ENCODE data around the gene GAL.

The GAL gene

GRCh38 chr11:68659158-68659921 lies 25.0 kb upstream of the GAL start:
- no peak for DNase-seq

- DNase-seq, result no peak
These were observed 24.1 kb upstream of the GAL start for GRCh38 chr11:68660066-68660810.

DNA sequence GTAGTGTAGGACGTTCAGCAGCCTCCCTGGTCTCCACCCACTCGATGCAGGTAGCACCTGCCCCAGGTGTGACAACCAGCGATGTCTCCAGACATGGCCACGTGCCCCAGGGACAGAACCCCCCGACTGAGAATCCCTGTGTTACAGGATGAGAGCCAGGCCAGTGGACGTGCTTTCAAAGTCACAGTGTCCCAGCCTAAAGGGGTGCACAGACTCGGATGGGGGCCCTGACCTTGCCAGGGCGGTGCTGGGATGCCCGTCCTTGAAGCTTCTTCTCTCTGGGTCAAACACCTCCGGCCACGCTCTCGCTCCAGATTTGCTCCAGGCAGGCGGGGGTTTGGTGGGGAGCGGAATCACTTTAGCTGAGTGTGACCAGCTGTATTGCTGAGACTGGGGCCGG lies 23.3 kb upstream of the GAL start:
- no peak for DNase-seq

DNA sequence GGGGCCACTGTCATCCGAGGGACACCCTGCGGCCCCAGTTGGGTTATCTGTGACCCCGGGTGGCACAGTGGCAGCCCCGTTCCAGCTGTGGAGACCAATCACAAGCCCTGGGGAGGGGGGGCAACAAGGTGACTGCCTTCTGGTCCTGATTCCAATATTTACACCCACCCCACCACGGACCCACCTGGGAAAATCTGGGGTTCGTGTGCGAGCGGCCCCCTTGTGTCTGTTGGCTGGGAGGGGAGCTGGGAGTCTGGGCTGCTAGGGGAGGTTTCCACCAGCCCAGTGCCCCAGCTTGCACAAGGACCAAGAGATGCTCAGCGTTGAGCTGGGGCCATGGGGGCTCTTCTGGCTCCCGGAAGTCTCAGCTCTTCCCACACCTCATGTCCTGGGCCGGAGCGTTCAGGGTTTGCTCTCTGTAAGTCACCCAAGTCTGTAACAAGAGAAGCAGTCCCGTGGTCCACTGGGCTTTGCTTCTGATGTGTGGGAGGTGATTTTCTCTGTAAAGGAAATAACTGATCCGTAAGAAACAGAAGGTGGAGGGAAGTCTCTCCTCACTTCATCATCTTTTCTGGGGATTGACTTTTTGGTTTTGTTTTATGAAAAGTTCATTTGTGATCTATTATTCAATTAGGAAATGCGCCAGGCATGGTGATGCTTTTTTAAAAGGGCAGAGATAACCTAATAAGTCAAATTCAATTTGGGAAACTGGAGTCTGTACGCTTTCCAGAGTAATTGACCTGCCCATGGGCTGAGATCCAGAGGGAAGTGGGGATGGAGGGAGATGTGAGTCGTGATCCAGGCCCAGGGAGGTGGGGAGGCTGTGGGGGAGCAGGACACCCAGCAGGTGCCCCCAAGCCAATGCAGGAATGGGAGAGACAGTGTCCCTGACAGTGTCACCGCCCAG lies 22.4 kb upstream of the GAL start:
- no peak for DNase-seq

DNA sequence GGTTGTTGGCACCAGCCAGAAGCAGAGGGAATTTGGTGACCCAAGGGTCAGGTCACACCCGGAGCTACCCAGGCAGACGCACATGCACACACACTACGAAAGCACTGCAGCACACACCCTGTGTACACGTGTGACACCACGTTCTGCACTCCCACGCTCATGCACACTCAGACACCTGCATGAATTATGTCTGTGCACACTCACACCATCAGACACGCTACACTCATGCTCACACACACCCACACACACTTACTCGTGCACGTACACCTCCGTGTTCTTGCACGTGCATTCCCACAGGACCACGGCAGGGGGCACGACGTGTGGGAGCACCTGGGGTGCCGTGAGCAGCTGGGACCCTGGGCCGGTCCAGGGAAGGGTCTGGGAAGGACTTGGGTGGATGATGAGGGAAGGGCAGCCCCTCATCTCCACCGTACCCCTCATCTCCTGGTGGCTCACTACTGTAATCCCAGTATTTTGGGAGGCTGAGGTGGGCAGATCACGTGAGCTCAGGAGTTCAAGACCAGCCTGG lies 20.8 kb upstream of the GAL start:
- no peak for DNase-seq

DNA sequence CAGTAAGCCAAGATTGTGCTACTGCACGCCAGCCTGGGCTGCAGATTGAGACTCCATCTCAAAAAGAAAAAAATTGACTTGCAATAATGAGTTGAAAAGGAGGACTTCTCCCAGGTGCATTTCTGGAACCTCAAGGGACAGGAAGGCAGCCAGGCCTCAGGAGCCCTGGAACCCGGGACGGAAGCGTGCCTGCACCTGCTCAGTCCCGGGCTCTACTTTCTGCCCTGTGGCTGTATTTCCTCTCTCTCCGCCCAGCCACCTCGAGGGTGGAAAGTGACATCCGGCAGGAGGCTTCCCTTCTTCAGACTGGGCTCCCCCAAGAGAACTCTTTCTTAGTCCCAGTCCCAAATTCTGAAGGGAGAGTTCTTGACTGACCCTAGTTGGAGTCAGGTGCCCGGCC lies 20.2 kb upstream of the GAL start:
- DNase-seq, result no peak

GRCh38 chr11:68664906-68665305 lies 19.4 kb upstream of the GAL start:
- no peak for DNase-seq

GRCh38 chr11:68665436-68665835 lies 18.9 kb upstream of the GAL start:
- no peak for DNase-seq

GRCh38 chr11:68666849-68667248 lies 17.5 kb upstream of the GAL start:
- no peak for DNase-seq

DNA sequence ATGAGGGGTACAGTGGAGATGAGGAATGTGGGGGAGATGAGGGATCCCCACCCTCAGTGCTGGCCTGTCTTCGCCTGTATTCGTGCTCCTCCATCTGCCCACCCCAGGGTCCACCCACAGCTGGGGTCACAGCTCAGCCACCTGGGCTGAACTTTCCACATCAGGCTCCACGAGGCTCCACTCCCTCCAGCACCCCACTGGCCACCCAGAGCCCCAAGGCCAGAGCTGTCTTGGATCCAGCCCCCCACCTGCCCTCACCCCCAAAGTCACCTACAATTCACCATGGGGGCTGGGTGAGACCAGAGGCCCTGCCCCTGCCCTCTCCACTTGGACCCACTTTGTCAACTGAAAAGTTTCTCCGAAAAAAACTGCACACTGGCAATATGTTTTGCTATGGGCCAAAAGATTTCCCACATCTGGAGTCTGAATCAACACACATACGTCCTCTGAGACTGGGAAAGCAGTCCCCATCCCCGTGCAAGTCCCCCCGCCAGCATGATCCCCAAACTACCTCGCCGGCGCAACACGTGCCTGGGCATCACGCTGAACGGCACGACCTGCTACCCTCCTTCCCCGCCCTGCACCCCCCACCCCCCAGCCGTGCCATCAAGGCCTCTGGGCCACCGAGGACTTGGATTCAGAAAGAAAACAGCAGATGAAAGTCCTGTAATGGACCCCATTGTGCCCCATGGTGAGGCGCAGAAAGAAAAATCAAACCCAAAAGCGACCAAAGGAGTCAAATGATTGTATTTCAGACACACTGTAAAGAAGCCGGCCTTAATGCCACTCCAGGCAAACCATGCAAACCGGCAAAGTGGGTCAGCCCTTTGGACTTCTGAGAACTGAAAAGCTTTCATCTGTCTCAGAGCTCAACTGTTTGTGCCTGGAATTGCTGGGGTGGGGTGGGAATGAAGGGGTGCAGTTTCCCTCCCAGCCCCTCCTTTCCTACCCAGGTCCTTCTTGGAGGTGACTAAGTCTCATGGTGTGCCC lies 16.5 kb upstream of the GAL start:
- DNase-seq, result no peak

GRCh38 chr11:68669301-68670090 lies 14.8 kb upstream of the GAL start:
- no peak for DNase-seq

DNA sequence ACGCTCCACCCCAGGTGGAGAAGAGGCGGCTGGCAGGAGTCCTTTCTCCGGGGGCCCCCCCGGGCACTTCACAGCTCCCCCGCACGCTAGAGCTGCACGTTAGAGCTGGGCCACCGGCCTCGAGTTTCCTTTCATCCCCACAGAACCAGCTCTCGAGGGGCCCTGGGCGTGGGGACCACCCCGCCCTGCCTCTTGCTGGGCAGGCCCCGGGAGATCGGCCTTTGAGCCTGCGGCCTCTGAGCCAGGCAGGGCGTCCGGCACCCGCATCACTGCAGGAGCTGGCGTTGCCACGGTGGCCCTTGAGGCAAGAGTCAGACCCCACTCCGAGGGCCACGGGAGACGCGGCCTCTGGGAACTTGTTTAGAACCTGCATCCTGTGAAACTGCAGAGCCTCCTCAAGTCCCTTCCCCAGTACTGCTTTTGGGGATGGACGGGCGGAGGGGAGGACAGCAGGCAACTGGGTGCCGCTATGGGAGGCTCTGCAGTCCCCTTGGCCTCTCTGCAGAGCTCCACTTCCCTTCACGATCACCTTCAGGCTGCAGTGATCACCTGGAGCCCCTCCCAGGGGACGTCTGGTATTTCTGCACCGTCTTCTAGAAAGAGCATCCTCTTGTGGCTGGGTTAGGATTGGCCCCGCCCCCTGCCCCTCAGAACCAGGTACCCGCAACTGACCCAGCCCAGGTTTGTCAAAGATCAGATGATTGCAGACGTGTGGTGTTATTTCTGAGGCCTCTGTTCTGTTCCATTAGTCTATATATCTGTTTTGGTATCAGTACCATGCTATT lies 13.9 kb upstream of the GAL start:
- DNase-seq, result no peak

- no peak for DNase-seq
These were observed 10.9 kb upstream of the GAL start for GRCh38 chr11:68673306-68673945.

DNA sequence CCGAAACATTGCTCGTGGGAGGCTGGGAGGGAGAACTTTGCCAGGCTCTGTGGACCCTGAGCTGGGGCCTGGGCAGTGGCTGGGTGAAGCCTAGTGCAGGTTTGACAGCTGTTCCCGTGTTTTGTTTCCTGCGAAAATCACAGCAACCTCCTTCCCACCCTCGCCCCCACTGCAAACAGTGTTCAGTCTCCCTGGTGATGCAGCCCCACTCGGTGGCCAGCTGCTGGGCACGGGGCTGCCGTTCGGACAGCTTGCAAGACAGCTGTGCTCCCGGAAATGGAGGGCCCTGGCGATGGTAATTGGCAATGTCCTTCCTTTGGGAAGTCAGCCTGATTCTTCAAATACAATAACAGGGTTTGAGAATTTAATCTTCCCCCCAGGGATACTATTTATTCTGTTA lies 10.4 kb upstream of the GAL start:
- no peak for DNase-seq

DNA sequence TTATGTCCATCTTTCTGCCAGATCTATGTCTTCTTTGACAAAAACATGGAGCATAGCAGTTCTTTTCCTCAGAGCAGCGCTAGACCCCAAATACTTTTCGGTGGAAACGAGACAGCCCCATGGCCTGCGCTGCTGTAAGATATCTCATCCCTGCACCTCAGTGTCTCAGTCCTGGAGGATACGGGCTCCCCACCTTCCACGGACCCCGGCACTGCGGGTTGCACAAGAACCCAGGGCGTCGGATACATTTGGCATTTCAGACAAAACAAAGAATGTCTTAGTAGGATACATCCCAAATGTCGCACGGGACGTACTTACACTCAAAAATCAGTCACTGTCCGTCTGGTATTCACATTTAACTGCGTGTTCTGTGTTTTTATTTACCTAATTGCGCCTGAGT lies 9.9 kb upstream of the GAL start:
- DNase-seq, result no peak

DNA sequence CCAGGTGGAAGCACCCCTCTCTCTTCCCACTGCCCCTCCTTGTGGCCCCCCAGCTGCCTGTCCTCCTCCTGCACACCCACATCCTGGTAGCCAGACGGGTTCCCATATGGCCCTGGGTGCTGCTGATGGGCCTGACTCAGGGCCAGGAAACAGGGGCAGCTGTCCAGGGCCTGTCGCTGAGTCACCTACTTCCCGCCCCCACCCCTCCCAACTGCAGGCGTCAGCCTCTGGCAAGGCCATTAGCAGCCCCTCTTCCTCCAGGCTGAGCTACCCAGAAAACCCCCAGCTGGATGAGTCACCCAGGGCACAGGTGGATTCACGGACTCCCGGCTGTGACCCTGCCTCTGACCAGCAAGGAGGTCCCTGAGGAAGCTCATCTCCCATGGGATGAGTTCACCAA lies 6.9 kb upstream of the GAL start:
- DNase-seq, result no peak

DNA sequence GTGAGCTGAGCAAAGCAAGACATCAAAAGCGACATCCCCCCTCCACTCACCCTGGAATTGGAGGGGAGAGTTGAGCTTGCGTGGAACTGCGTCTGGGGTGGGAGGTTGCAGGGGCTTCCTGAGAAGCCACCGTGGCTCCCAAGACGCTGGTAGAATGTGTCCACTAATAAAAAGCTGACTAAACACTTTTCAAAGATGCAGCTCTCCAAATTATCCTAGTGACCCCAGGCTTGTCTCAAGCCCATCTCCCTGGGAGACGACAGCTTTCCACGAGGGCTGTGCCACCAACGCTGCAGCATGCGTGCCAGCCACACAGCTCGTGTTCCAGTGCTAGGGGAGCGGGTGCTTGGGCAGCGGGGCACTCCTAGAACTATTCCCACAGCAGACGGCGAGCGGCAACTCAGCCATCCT lies 6.3 kb upstream of the GAL start:
- no peak for DNase-seq

DNA sequence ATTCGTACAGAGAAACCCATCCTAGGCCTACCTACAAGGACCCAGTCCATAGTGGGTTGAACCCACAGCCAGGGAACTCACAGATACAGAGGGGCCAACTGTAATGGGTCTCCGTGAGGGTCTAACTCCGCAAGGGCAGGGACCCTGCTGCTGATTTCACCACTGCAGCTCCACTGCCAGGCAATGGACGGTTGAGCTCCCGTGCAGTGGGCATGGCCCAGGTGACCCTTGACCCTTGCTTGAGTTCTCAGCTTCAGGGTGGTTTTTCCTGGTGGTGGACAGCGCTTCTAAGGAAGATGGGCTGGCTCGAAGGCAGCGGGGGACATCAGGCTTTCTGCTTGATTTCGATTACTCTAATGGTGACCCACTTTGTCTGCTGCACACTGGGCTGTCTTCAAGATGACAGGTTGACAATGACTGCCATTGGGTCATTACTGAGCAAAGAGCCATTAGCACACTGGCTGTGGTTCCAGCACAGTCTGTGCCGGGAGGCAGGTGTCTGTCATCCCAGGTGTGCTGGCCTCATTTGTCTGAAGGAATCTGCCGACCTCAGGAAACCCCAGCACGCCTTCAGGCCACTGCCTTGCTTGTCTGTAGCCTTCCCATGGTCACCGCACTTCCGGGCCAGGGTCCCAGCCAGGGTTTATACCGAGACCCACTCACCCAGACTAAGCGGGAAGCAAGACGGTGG lies 3.7 kb upstream of the GAL start:
- no peak for DNase-seq

GRCh38 chr11:68682531-68682961 lies 1.8 kb upstream of the GAL start:
- DNase-seq, result peak in 1 of 2 donors; percentile 10

All from stimulated activated CD4-positive, alpha-beta T cell treated with anti-CD3 and anti-CD28 coated beads, Interleukin-2, amount 100 ng/mL, for 24 hours (primary cell).